Gastroesophageal sphincter (tissue), 4 donors: ENCODE results near the gene CHRNA4. TPM values are rescaled to one million over a fixed set of nuclear protein-coding genes. Genes with fewer than 3 reads are reported as not detected.

ENCODE experiments used
- ATAC-seq: fragments of 150-250 bp; one replicate; pipeline ENCODE4 v1.9.1; 2016; ENCODE audit warnings: mild to moderate bottlenecking, moderate library complexity
- H3K27ac ChIP-seq, 4 donors: fragments of 200-600 bp; sonication (generic) in 3 of 4; 1 replicate in 3 of 4; 2 replicates in 1 of 4; pipeline ENCODE4 v1.5.1; 2016 to 2019
- H3K27me3 ChIP-seq: fragments of 200-600 bp; sonication (generic); one replicate; pipeline ENCODE4 v1.5.1; 2019
- H3K36me3 ChIP-seq, 2 donors: fragments of 200-600 bp; sonication (generic); one replicate each; pipeline ENCODE4 v1.5.1; 2019; ENCODE audit warnings: control low read depth in 1 of 2
- H3K4me1 ChIP-seq, 3 donors: fragments of 200-600 bp; sonication (generic); 1 replicate in 2 of 3; 2 replicates in 1 of 3; pipeline ENCODE4 v1.5.1; 2016 to 2019; ENCODE audit warnings: control low read depth in 2 of 3
- H3K4me3 ChIP-seq, 2 donors: fragments of 200-600 bp; sonication (generic); one replicate each; pipeline ENCODE4 v1.5.1; 2019; ENCODE audit warnings: mild to moderate bottlenecking in 1 of 2, moderate library complexity in 1 of 2
- H3K9me3 ChIP-seq, 3 donors: fragments of 200-600 bp; sonication (generic); one replicate each; pipeline ENCODE4 v1.5.1; 2017 to 2019; ENCODE audit warnings: control low read depth in 2 of 3
- CTCF ChIP-seq, 4 experiments: fragments of 200-600 bp in 2 of 4; fragments of 450-650 bp in 2 of 4; sonication (generic) in 1 of 4; IDR thresholded peaks; one replicate each; pipeline ENCODE4 v1.5.1; 2017 to 2019; ENCODE audit warnings: antibody characterized with exemption in 4 of 4, mild to moderate bottlenecking in 2 of 4, moderate library complexity in 2 of 4
- EP300 ChIP-seq: sonication (generic); formaldehyde crosslinking; IDR thresholded peaks from one replicate; pipeline ENCODE4 v1.6.1; 2017; ENCODE audit warnings: antibody characterized with exemption, mild to moderate bottlenecking
- POLR2A ChIP-seq, 2 donors: fragments of 450-650 bp; IDR thresholded peaks; one replicate each; pipeline ENCODE4 v1.6.1; 2017; ENCODE audit warnings: antibody characterized with exemption in 2 of 2, mild to moderate bottlenecking in 2 of 2, moderate library complexity in 1 of 2
- POLR2AphosphoS5 ChIP-seq: sonication (generic); formaldehyde crosslinking; IDR thresholded peaks from one replicate; pipeline ENCODE4 v1.6.1; 2017; ENCODE audit warnings: antibody characterized with exemption
- WGBS, 2 donors: methylation state at CpG; one replicate each; pipeline ENCODE4 v1.1.5; 2018; ENCODE audit warnings: low coverage in 1 of 2; 5-methylcytosine and 5-hydroxymethylcytosine counted together
- total RNA-seq, 4 donors: library from RNA; depleted of rRNA; stranded (reverse); fragments of >200 nt; gene quantifications; one replicate each; pipeline ENCODE4 v1.1.0, GENCODE V29; 2016

The CHRNA4 gene
- total RNA-seq, 4 donors from 2014 or later = not detected

GRCh38 chr20:63322933-63323273, 38.2 kb downstream of the CHRNA4 start:
- Histone ChIP-seq H3K27me3 (peaks cover 85% of the 10 kb centered on the region), H3K4me1 (peaks cover 0 to 8% (median 0%) of the 10 kb centered on the region in 3 donors), H3K9me3 (no peaks in the 10 kb centered on the region), H3K36me3 (no peaks in the 10 kb centered on the region), H3K27ac (no peak overlapping the region), H3K4me3 (no peak overlapping the region)
- TF ChIP-seq EP300 (no peak), POLR2A (IDR thresholded peaks at IDR 0.05) (no peak), CTCF (IDR thresholded peaks at IDR 0.05) (no peak), POLR2AphosphoS5 (no peak)
- no peak for ATAC-seq
- 23 to 26% methylated on average over 13 to 14 of the region's 15 CpGs for WGBS, 2 donors

GRCh38 chr20:63322146-63322932, 38.8 kb downstream of the CHRNA4 start:
- Histone ChIP-seq H3K9me3 (no peaks in the 10 kb centered on the region), H3K36me3 (no peaks in the 10 kb centered on the region), H3K27me3 (peaks cover 79% of the 10 kb centered on the region), H3K4me1 (peaks cover 0 to 8% (median 0%) of the 10 kb centered on the region in 3 donors), H3K27ac (no peak overlapping the region), H3K4me3 (no peak overlapping the region)
- TF ChIP-seq POLR2A (IDR thresholded peaks at IDR 0.05) = no peak
- no peak for TF ChIP-seq POLR2AphosphoS5
- no peak for ATAC-seq
- WGBS, 2 donors = 60% methylated on average over 1 of the region's 34 CpGs; no CpG with 5 or more reads in 1 of the 2 donors

- Histone ChIP-seq H3K36me3 (no peaks in the 10 kb centered on the region), H3K9me3 (no peaks in the 10 kb centered on the region), H3K4me1 (peaks cover 0 to 8% (median 0%) of the 10 kb centered on the region in 3 donors), H3K27me3 (peaks cover 77% of the 10 kb centered on the region), H3K4me3 (no peak overlapping the region), H3K27ac (no peak overlapping the region)
- peak; percentile 62 for ATAC-seq
- TF ChIP-seq POLR2A (IDR thresholded peaks at IDR 0.05) = no peak
- TF ChIP-seq EP300 = no peak
- TF ChIP-seq POLR2AphosphoS5 = no peak
- TF ChIP-seq CTCF (IDR thresholded peaks at IDR 0.05) = no peak
- WGBS, 2 donors = no CpG with 5 or more reads among the region's 20 CpGs
Observed at GRCh38 chr20:63321148-63321831, 39.9 kb downstream of the CHRNA4 start.

- no peaks in the 10 kb centered on the region for H3K9me3 ChIP-seq
- H3K27ac ChIP-seq = no peak overlapping the region
- H3K36me3 ChIP-seq = no peaks in the 10 kb centered on the region
- peaks cover 77% of the 10 kb centered on the region for H3K27me3 ChIP-seq
- TF ChIP-seq CTCF (IDR thresholded peaks at IDR 0.05) = no peak
- TF ChIP-seq POLR2AphosphoS5 = no peak
- no peak for TF ChIP-seq EP300
- no peak for TF ChIP-seq POLR2A (IDR thresholded peaks at IDR 0.05)
- H3K4me3 ChIP-seq = no peak overlapping the region
- WGBS, 2 donors = no CpG with 5 or more reads among the region's 10 CpGs
- peaks cover 0 to 8% (median 0%) of the 10 kb centered on the region in 3 donors for H3K4me1 ChIP-seq
- no peak for ATAC-seq
Observed at GRCh38 chr20:63320616-63321147, 40.5 kb downstream of the CHRNA4 start.

- H3K27ac ChIP-seq = no peak overlapping the region
- peaks cover 73% of the 10 kb centered on the region for H3K27me3 ChIP-seq
- H3K36me3 ChIP-seq = no peaks in the 10 kb centered on the region
- no peak overlapping the region for H3K4me3 ChIP-seq
- H3K9me3 ChIP-seq = no peaks in the 10 kb centered on the region
- H3K4me1 ChIP-seq = peaks cover 0 to 8% (median 0%) of the 10 kb centered on the region in 3 donors
- no peak for ATAC-seq
- TF ChIP-seq EP300 (no peak), POLR2AphosphoS5 (no peak), POLR2A (IDR thresholded peaks at IDR 0.05) (no peak), CTCF (IDR thresholded peaks at IDR 0.05) (no peak)
- no CpG with 5 or more reads among the region's 23 CpGs for WGBS, 2 donors
Observed at GRCh38 chr20:63320041-63320511, 41.1 kb downstream of the CHRNA4 start.
